Adrenal gland (tissue), 5 donors: ENCODE data around the gene UST.

Experiments used
- POLR2A ChIP-seq, 2 donors: fragments of 450-650 bp; IDR thresholded peaks; one replicate each; pipeline ENCODE4 v1.6.1; 2017; ENCODE audit warnings: antibody characterized with exemption in 2 of 2, mild to moderate bottlenecking in 2 of 2, moderate library complexity in 1 of 2
- TF ChIP-seq, protein P1 (sequence below), 6 experiments: fragments of 450-650 bp in 4 of 6; fragments of 200-600 bp in 2 of 6; sonication (generic) in 1 of 6; IDR thresholded peaks; 1 replicate in 5 of 6; 2 replicates in 1 of 6; pipeline versions ENCODE4 v1.5.1 to v1.8.0; 2016 to 2021; ENCODE audit warnings: antibody characterized with exemption in 6 of 6, mild to moderate bottlenecking in 2 of 6, moderate library complexity in 1 of 6
- donor health status: DM: no; HTN: no; CAD: no.

DNA sequence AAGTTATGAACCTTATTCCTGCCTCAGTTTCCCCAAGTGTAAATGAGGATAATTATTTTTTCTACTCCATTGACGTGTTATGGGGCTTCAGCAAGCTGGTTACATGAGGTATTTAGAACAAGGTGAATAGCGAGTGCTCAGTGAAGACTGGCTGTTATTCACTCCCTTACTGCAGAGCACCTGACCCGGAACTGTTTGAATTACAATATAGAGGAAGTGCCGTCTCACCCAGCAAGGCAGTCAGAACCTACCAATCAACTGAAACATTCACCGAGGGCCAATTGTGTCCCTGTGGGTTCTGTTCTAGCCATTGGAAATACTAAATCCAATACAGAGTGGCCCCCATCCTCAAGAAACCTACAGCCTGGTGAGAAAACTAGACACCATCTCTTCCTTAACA is 216.9 kb downstream of the UST start:
- TF ChIP-seq, protein P1, sequence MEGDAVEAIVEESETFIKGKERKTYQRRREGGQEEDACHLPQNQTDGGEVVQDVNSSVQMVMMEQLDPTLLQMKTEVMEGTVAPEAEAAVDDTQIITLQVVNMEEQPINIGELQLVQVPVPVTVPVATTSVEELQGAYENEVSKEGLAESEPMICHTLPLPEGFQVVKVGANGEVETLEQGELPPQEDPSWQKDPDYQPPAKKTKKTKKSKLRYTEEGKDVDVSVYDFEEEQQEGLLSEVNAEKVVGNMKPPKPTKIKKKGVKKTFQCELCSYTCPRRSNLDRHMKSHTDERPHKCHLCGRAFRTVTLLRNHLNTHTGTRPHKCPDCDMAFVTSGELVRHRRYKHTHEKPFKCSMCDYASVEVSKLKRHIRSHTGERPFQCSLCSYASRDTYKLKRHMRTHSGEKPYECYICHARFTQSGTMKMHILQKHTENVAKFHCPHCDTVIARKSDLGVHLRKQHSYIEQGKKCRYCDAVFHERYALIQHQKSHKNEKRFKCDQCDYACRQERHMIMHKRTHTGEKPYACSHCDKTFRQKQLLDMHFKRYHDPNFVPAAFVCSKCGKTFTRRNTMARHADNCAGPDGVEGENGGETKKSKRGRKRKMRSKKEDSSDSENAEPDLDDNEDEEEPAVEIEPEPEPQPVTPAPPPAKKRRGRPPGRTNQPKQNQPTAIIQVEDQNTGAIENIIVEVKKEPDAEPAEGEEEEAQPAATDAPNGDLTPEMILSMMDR (IDR thresholded peaks at IDR 0.05) = no peak
- no peak for TF ChIP-seq POLR2A (IDR thresholded peaks at IDR 0.05)
